HEK293 (cell line): ENCODE measurements around the gene DOCK3.
A peak's percentile ranks its signal among the peaks of the same experiment; 100 is the strongest.

ENCODE experiments used
- BCL6B ChIP-seq: fragments of 450-650 bp; formaldehyde crosslinking; IDR thresholded peaks from 2 replicates; pipeline ENCODE4 v1.5.1; 2017; ENCODE audit warnings: missing biosample characterization, missing genetic modification characterization
- GLI2 ChIP-seq: fragments of 450-650 bp; formaldehyde crosslinking; IDR thresholded peaks from 2 replicates; pipeline ENCODE4; 2017; ENCODE audit warnings: missing biosample characterization, missing genetic modification characterization, low read depth, borderline replicate concordance
- HOXD13 ChIP-seq: sonication (generic); formaldehyde crosslinking; IDR thresholded peaks from 2 replicates; pipeline ENCODE4 v1.8.0; 2022; ENCODE audit warnings: missing genetic modification reagents, borderline replicate concordance
- INSM2 ChIP-seq: fragments of 450-650 bp; formaldehyde crosslinking; IDR thresholded peaks from 2 replicates; pipeline ENCODE4 v1.5.1; 2016; ENCODE audit warnings: missing biosample characterization, missing genetic modification characterization
- KLF1 ChIP-seq: fragments of 450-650 bp; formaldehyde crosslinking; IDR thresholded peaks from 2 replicates; pipeline ENCODE4 v1.5.1; 2016; ENCODE audit warnings: missing biosample characterization, missing genetic modification characterization
- KLF16 ChIP-seq: fragments of 450-650 bp; formaldehyde crosslinking; IDR thresholded peaks from 2 replicates; pipeline ENCODE4 v1.5.1; 2017; ENCODE audit warnings: missing biosample characterization, missing genetic modification characterization
- MYNN ChIP-seq: fragments of 450-650 bp; formaldehyde crosslinking; IDR thresholded peaks from 2 replicates; pipeline ENCODE4 v1.5.1; 2016; ENCODE audit warnings: missing biosample characterization, missing genetic modification characterization, borderline replicate concordance
- MZF1 ChIP-seq: fragments of 450-650 bp; formaldehyde crosslinking; IDR thresholded peaks from 2 replicates; pipeline ENCODE4 v1.5.1; 2017; ENCODE audit warnings: missing biosample characterization, missing genetic modification characterization, borderline replicate concordance
- REPIN1 ChIP-seq: fragments of 450-650 bp; formaldehyde crosslinking; IDR thresholded peaks from 2 replicates; pipeline ENCODE4 v1.5.1; 2017; ENCODE audit warnings: missing biosample characterization, missing genetic modification characterization, low read depth
- SETDB1 ChIP-seq: IDR thresholded peaks from one replicate; pipeline ENCODE4 v1.6.1; 2017; ENCODE audit warnings: mild to moderate bottlenecking, low read length, moderate library complexity, mixed read lengths; ENCODE audit not compliant: insufficient read length
- ZFP3 ChIP-seq: fragments of 450-650 bp; formaldehyde crosslinking; IDR thresholded peaks from 2 replicates; pipeline ENCODE4 v1.5.1; 2016; ENCODE audit warnings: low read depth, missing biosample characterization, missing genetic modification characterization
- ZFP37 ChIP-seq: fragments of 450-650 bp; formaldehyde crosslinking; IDR thresholded peaks from 2 replicates; pipeline ENCODE4 v1.5.1; 2016; ENCODE audit warnings: missing biosample characterization, missing genetic modification characterization
- ZNF112 ChIP-seq: fragments of 450-650 bp; formaldehyde crosslinking; IDR thresholded peaks from 2 replicates; pipeline ENCODE4 v1.5.0; 2017; ENCODE audit warnings: missing biosample characterization, missing genetic modification characterization
- ZNF132 ChIP-seq: fragments of 450-650 bp; formaldehyde crosslinking; IDR thresholded peaks from 2 replicates; pipeline ENCODE4 v1.5.1; 2017; ENCODE audit warnings: missing biosample characterization, missing genetic modification characterization, borderline replicate concordance
- ZNF140 ChIP-seq: fragments of 450-650 bp; formaldehyde crosslinking; IDR thresholded peaks from 2 replicates; pipeline ENCODE4 v1.5.1; 2016; ENCODE audit warnings: missing biosample characterization, missing genetic modification characterization
- ZNF174 ChIP-seq: fragments of 450-650 bp; formaldehyde crosslinking; IDR thresholded peaks from 2 replicates; pipeline ENCODE4 v1.5.0; 2017; ENCODE audit warnings: missing biosample characterization, mild to moderate bottlenecking, missing genetic modification characterization
- ZNF18 ChIP-seq: fragments of 450-650 bp; formaldehyde crosslinking; IDR thresholded peaks from 2 replicates; pipeline ENCODE4 v1.5.1; 2016; ENCODE audit warnings: missing biosample characterization, missing genetic modification characterization
- ZNF214 ChIP-seq: fragments of 450-650 bp; formaldehyde crosslinking; IDR thresholded peaks from 2 replicates; pipeline ENCODE4 v1.5.1; 2017; ENCODE audit warnings: missing biosample characterization, mild to moderate bottlenecking, missing genetic modification characterization, borderline replicate concordance
- ZNF223 ChIP-seq: fragments of 450-650 bp; formaldehyde crosslinking; IDR thresholded peaks from 2 replicates; pipeline ENCODE4 v1.5.1; 2016; ENCODE audit warnings: missing biosample characterization, missing genetic modification characterization
- ZNF311 ChIP-seq: fragments of 450-650 bp; formaldehyde crosslinking; IDR thresholded peaks from 2 replicates; pipeline ENCODE4 v1.5.1; 2017; ENCODE audit warnings: missing biosample characterization, missing genetic modification characterization, borderline replicate concordance
- ZNF362 ChIP-seq: fragments of 450-650 bp; formaldehyde crosslinking; IDR thresholded peaks from 2 replicates; pipeline ENCODE4 v1.5.1; 2016; ENCODE audit warnings: missing biosample characterization, missing genetic modification characterization
- ZNF398 ChIP-seq: fragments of 450-650 bp; formaldehyde crosslinking; IDR thresholded peaks from 2 replicates; pipeline ENCODE4 v1.5.1; 2017; ENCODE audit warnings: missing biosample characterization, missing genetic modification characterization
- ZNF521 ChIP-seq: fragments of 450-650 bp; formaldehyde crosslinking; IDR thresholded peaks from 2 replicates; pipeline ENCODE4 v1.5.1; 2017; ENCODE audit warnings: missing biosample characterization, mild to moderate bottlenecking, missing genetic modification characterization
- ZNF529 ChIP-seq: fragments of 450-650 bp; formaldehyde crosslinking; IDR thresholded peaks from 2 replicates; pipeline ENCODE4 v1.5.1; 2017; ENCODE audit warnings: missing genetic modification characterization, missing biosample characterization; ENCODE audit not compliant: insufficient replicate concordance
- ZNF548 ChIP-seq: fragments of 450-650 bp; formaldehyde crosslinking; IDR thresholded peaks from 2 replicates; pipeline ENCODE4 v1.5.1; 2016; ENCODE audit warnings: missing biosample characterization, missing genetic modification characterization
- ZNF561 ChIP-seq: fragments of 450-650 bp; IDR thresholded peaks from 2 replicates; pipeline ENCODE4 v1.5.1; 2018; ENCODE audit warnings: missing biosample characterization, missing genetic modification characterization, borderline replicate concordance
- ZNF585B ChIP-seq: fragments of 450-650 bp; formaldehyde crosslinking; IDR thresholded peaks from 2 replicates; pipeline ENCODE4 v1.5.1; 2016; ENCODE audit warnings: missing biosample characterization, missing genetic modification characterization
- ZNF626 ChIP-seq: fragments of 450-650 bp; sonication (Bioruptor Pico); formaldehyde crosslinking; IDR thresholded peaks from 2 replicates; pipeline ENCODE4 v1.5.1; 2018; ENCODE audit warnings: missing biosample characterization, missing genetic modification characterization, inconsistent platforms
- ZNF629 ChIP-seq: fragments of 450-650 bp; formaldehyde crosslinking; IDR thresholded peaks from 2 replicates; pipeline ENCODE4 v1.5.1; 2017; ENCODE audit warnings: missing biosample characterization, missing genetic modification characterization
- ZNF664 ChIP-seq: fragments of 450-650 bp; formaldehyde crosslinking; IDR thresholded peaks from 2 replicates; pipeline ENCODE4 v1.5.1; 2016; ENCODE audit warnings: missing biosample characterization, missing genetic modification characterization
- ZNF677 ChIP-seq: fragments of 450-650 bp; IDR thresholded peaks from 2 replicates; pipeline ENCODE4 v1.5.0; 2018; ENCODE audit warnings: missing biosample characterization, mild to moderate bottlenecking, missing genetic modification characterization, moderate library complexity
- ZNF692 ChIP-seq: fragments of 450-650 bp; formaldehyde crosslinking; IDR thresholded peaks from 2 replicates; pipeline ENCODE4 v1.5.1; 2016; ENCODE audit warnings: missing biosample characterization, missing genetic modification characterization
- ZSCAN16 ChIP-seq: fragments of 450-650 bp; formaldehyde crosslinking; IDR thresholded peaks from 2 replicates; pipeline ENCODE4 v1.5.1; 2016; ENCODE audit warnings: missing biosample characterization, missing genetic modification characterization

Gene DOCK3

GRCh38 chr3:50671331-50671730, 3.4 kb upstream of the DOCK3 start (continued):
- TF ChIP-seq ZNF529 (tag by site-specific recombination) (no peak), ZNF18 (tag by site-specific recombination) (no peak), ZNF398 (tag by site-specific recombination) (peak; percentile 44; the same call in 1 of the 2 replicates), ZNF311 (no peak), KLF16 (no peak), ZNF692 (peak; percentile 54), ZFP37 (tag by site-specific recombination) (no peak), BCL6B (tag by site-specific recombination) (no peak), SETDB1 (peak; percentile 19), ZNF548 (tag by site-specific recombination) (no peak), ZNF629 (tag by site-specific recombination) (peak; percentile 62), MYNN (tag by site-specific recombination) (no peak), ZNF626 (no peak), ZNF664 (peak; percentile 92), ZNF585B (tag by site-specific recombination) (no peak), GLI2 (tag by site-specific recombination) (no peak), INSM2 (peak; percentile 63), ZNF174 (tag by site-specific recombination) (no peak), ZNF362 (tag by site-specific recombination) (no peak), KLF1 (tag by site-specific recombination) (no peak), ZSCAN16 (tag by site-specific recombination) (0 out of 2 replicates have a peak, but pooled peaks have one; percentile 44), ZNF214 (tag by site-specific recombination) (no peak), ZNF223 (tag by site-specific recombination) (no peak), MZF1 (no peak), ZNF521 (tag by site-specific recombination) (no peak), HOXD13 (CRISPR knock-in tag) (peak; percentile 87; the same call in 1 of the 2 replicates), ZNF140 (tag by site-specific recombination) (no peak), ZNF132 (tag by site-specific recombination) (no peak), REPIN1 (tag by site-specific recombination) (no peak), ZNF677 (tag by site-specific recombination) (no peak), ZNF112 (no peak), ZFP3 (tag by site-specific recombination) (no peak), ZNF561 (tag by site-specific recombination) (0 out of 2 replicates have a peak, but pooled peaks have one; percentile 35)
